ENCODE results near the gene AKAP13. TPM values are rescaled to one million over a fixed set of nuclear protein-coding genes. Genes with fewer than 3 reads are reported as not detected.
A peak's percentile ranks its signal among the peaks of the same experiment; 100 is the strongest.

Gene AKAP13
- total RNA-seq, 2 experiments from 2014 or later, result 79.4 to 83.2 TPM

GRCh38 chr15:85494048-85494777 is 113.8 kb downstream of the AKAP13 start:
- H3K4me3 Mint-ChIP-seq, result no peak overlapping the region
- no peak for DNase-seq
- CTCF ChIA-PET, result interaction anchor here (0.5 to 2.7 kb wide), 4 partner anchors 10 to 198 kb away, joined by 3 to 11 read pairs (median 4); no protein-coding TSS in a partner anchor
- H3K9me3 Mint-ChIP-seq, result no peaks in the 10 kb centered on the region
- H3K27ac Mint-ChIP-seq, result no peak overlapping the region
- intact Hi-C loops (cut with micrococcal nuclease), result no loop called here
- no peaks in the 10 kb centered on the region for H3K27me3 Mint-ChIP-seq (ENCODE audit: low read depth)
- H3K4me1 Mint-ChIP-seq (ENCODE audit: low read depth), result peaks cover 66% of the 10 kb centered on the region
- H3K36me3 Mint-ChIP-seq (ENCODE audit: low read depth), result no peaks in the 10 kb centered on the region

GRCh38 chr15:85495096-85495495 is 114.7 kb downstream of the AKAP13 start:
- CTCF ChIA-PET, result interaction anchor here (0.5 to 2.7 kb wide), 2 partner anchors 10 to 64 kb away, joined by 3 to 11 read pairs; no protein-coding TSS in a partner anchor

GRCh38 chr15:85495544-85495943 is 115.1 kb downstream of the AKAP13 start:
- intact Hi-C loops (cut with micrococcal nuclease), result no loop called here
- no peak for DNase-seq
- CTCF ChIA-PET, result interaction anchor here (2.7 kb wide), 1 partner anchor 9 kb away, joined by 11 read pairs; no protein-coding TSS in a partner anchor
- Mint-ChIP-seq H3K4me3 (no peak overlapping the region), H3K4me1 (ENCODE audit: low read depth) (peaks cover 67% of the 10 kb centered on the region), H3K27me3 (ENCODE audit: low read depth) (no peaks in the 10 kb centered on the region), H3K9me3 (no peaks in the 10 kb centered on the region), H3K36me3 (ENCODE audit: low read depth) (no peaks in the 10 kb centered on the region), H3K27ac (no peak overlapping the region)

More at GRCh38 chr15:85495096-85495495, 114.7 kb downstream of the AKAP13 start:
- no peak for DNase-seq
- Mint-ChIP-seq H3K27ac (no peak overlapping the region), H3K9me3 (no peaks in the 10 kb centered on the region), H3K27me3 (ENCODE audit: low read depth) (no peaks in the 10 kb centered on the region), H3K36me3 (ENCODE audit: low read depth) (no peaks in the 10 kb centered on the region), H3K4me3 (no peak overlapping the region), H3K4me1 (ENCODE audit: low read depth) (peaks cover 67% of the 10 kb centered on the region)
- intact Hi-C loops (cut with micrococcal nuclease), result no loop called here

DNA sequence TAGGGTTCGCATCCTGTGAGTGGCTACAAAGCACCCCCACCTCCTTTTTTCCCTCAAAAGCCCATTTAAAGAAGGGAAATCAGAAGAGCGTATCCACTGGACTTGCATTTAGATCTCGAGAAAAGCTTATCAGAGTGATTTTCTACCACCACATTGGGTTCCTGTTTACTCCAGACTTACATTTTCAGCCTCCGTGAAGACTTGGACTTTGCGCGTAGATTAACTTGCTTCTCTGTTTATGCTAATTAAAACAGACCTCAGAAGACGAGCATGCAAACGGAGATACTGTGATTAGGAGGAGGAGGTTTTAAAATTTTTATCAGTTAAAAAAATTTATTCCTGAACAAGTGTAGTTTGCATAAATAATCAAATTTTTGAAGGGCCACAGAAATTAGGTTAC is 115.7 kb downstream of the AKAP13 start:
- no peaks in the 10 kb centered on the region for H3K9me3 Mint-ChIP-seq
- intact Hi-C loops (cut with micrococcal nuclease), result no loop called here
- DNase-seq, result no peak
- H3K27me3 Mint-ChIP-seq (ENCODE audit: low read depth), result no peaks in the 10 kb centered on the region
- no peak overlapping the region for H3K4me3 Mint-ChIP-seq
- no peak overlapping the region for H3K27ac Mint-ChIP-seq
- no peaks in the 10 kb centered on the region for H3K36me3 Mint-ChIP-seq (ENCODE audit: low read depth)
- CTCF ChIA-PET, result no interaction called here
- peaks cover 70% of the 10 kb centered on the region for H3K4me1 Mint-ChIP-seq (ENCODE audit: low read depth)

- H3K36me3 Mint-ChIP-seq (ENCODE audit: low read depth), result no peaks in the 10 kb centered on the region
- no peak for DNase-seq
- peaks cover 74% of the 10 kb centered on the region for H3K4me1 Mint-ChIP-seq (ENCODE audit: low read depth)
- no peaks in the 10 kb centered on the region for H3K9me3 Mint-ChIP-seq
- intact Hi-C loops (cut with micrococcal nuclease), result no loop called here
- no peak overlapping the region for H3K27ac Mint-ChIP-seq
- no peaks in the 10 kb centered on the region for H3K27me3 Mint-ChIP-seq (ENCODE audit: low read depth)
- CTCF ChIA-PET, result interaction anchor here (1.6 kb wide), 1 partner anchor 116 kb away, joined by 3 read pairs; the partner anchor contains the start of gene AKAP13
- H3K4me3 Mint-ChIP-seq, result no peak overlapping the region
These were observed 116.3 kb downstream of the AKAP13 start for GRCh38 chr15:85496551-85497171.

- DNase-seq, result no peak
- CTCF ChIA-PET, result interaction anchor here (1.6 to 3.4 kb wide), 2 partner anchors 9 to 117 kb away, joined by 3 to 22 read pairs; partner anchors contain the start of gene AKAP13
- Mint-ChIP-seq H3K9me3 (no peaks in the 10 kb centered on the region), H3K4me3 (no peak overlapping the region), H3K27me3 (ENCODE audit: low read depth) (no peaks in the 10 kb centered on the region), H3K4me1 (ENCODE audit: low read depth) (peaks cover 77% of the 10 kb centered on the region), H3K27ac (no peak overlapping the region), H3K36me3 (ENCODE audit: low read depth) (no peaks in the 10 kb centered on the region)
- intact Hi-C loops (cut with micrococcal nuclease), result no loop called here
These were observed 116.8 kb downstream of the AKAP13 start for GRCh38 chr15:85497172-85497569.

DNA sequence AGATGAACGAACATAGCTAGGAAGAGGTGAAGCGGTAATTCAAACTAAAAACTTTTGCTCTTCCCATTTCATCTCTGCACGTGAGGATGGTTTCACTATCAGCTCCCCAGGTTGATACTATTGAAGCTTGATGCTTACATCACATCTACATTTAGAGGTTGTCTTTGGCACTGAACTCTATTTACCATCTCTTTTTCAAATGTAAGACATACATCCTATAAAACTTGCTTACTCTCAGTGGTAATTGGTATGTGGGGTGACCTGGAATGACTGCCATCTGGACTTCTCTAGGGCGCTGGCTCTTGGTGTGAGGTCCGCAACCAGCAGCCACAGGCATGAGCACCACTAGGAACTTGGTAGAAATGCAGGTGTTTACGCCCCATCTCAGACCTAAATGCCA is 118.1 kb downstream of the AKAP13 start:
- DNase-seq, result no peak
- H3K4me3 Mint-ChIP-seq, result no peak overlapping the region
- no peak overlapping the region for H3K27ac Mint-ChIP-seq
- peaks cover 79% of the 10 kb centered on the region for H3K4me1 Mint-ChIP-seq (ENCODE audit: low read depth)
- intact Hi-C loops (cut with micrococcal nuclease), result no loop called here
- H3K36me3 Mint-ChIP-seq (ENCODE audit: low read depth), result no peaks in the 10 kb centered on the region
- H3K27me3 Mint-ChIP-seq (ENCODE audit: low read depth), result no peaks in the 10 kb centered on the region
- H3K9me3 Mint-ChIP-seq, result no peaks in the 10 kb centered on the region
- CTCF ChIA-PET, result interaction anchor here (0.9 to 3.4 kb wide), 3 partner anchors 10 to 202 kb away, joined by 3 to 22 read pairs (median 5); no protein-coding TSS in a partner anchor

DNA sequence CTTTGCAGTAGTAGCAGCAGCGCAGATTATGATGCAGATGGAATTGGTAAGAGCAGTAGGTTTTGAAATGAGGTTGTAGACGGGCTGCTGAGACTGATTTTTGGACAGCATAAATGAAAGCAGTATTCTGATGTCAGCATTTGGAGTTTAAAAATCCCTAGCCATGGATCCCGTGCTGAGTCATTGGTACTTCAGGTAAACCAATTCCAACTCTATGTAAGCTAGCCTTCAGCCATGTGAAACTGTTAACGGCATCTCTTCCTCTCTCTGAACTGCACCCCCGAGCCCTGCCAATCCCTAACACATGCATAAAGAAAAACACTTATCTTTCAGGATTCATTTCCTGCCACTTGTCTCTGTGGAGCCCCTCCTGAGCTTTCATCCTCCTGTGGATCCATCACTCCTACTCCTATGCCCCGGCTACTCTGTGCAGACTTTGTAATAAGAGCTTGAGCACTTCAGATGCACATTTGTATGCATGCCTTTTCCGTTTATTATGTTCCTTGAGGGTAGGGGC is 119.0 kb downstream of the AKAP13 start:
- intact Hi-C loops (cut with micrococcal nuclease), result no loop called here
- Mint-ChIP-seq H3K9me3 (no peaks in the 10 kb centered on the region), H3K27ac (no peak overlapping the region), H3K4me3 (no peak overlapping the region), H3K36me3 (ENCODE audit: low read depth) (no peaks in the 10 kb centered on the region), H3K4me1 (ENCODE audit: low read depth) (peaks cover 79% of the 10 kb centered on the region), H3K27me3 (ENCODE audit: low read depth) (no peaks in the 10 kb centered on the region)
- no peak for DNase-seq
- CTCF ChIA-PET, result interaction anchor here (3.4 kb wide), 1 partner anchor 11 kb away, joined by 22 read pairs; no protein-coding TSS in a partner anchor

DNA sequence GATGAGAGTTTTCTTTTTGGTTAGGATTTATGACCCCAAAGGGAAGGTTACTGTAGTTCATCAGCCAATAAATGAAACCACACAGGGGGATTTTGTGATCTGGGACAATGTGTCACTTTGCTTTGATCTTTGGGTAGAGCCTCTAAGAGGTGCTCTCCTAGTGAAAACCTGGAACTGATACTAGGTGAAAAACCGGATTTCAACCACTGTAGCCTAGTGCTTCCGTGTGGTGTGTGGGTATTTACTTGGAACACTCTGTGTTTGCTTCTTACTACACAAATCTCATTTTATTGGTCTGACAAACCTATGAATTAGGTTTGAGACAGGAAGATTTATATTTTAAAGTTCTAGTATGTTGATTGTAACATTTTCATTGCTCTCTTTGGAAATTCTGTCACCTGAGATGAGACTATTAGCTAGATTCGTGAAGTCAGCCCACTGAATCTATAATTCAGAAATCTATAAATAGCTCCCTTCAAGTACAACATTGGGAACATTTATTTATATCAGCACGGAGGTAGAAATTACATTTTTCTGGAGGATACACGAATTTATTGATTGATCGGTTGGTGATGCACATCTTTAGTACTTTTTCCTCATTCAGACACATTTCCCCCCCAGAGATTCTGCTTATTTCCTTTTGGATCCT is 119.8 kb downstream of the AKAP13 start:
- no peaks in the 10 kb centered on the region for H3K36me3 Mint-ChIP-seq (ENCODE audit: low read depth)
- H3K4me3 Mint-ChIP-seq, result no peak overlapping the region
- DNase-seq, result peak; percentile 43
- CTCF ChIA-PET, result interaction anchor here (1.1 to 3.4 kb wide), 2 partner anchors 12 to 193 kb away, joined by 3 to 22 read pairs; no protein-coding TSS in a partner anchor
- no peaks in the 10 kb centered on the region for H3K9me3 Mint-ChIP-seq
- H3K27me3 Mint-ChIP-seq (ENCODE audit: low read depth), result no peaks in the 10 kb centered on the region
- H3K27ac Mint-ChIP-seq, result no peak overlapping the region
- intact Hi-C loops (cut with micrococcal nuclease), result loop anchor here (5.0 kb wide), 2 partner anchors 82 to 222 kb away; no protein-coding TSS in a partner anchor
- peaks cover 81% of the 10 kb centered on the region for H3K4me1 Mint-ChIP-seq (ENCODE audit: low read depth)

- no peaks in the 10 kb centered on the region for H3K36me3 Mint-ChIP-seq (ENCODE audit: low read depth)
- CTCF ChIA-PET, result interaction anchor here (1.1 to 3.4 kb wide), 2 partner anchors 12 to 194 kb away, joined by 3 to 22 read pairs; no protein-coding TSS in a partner anchor
- H3K4me3 Mint-ChIP-seq, result no peak overlapping the region
- no peaks in the 10 kb centered on the region for H3K27me3 Mint-ChIP-seq (ENCODE audit: low read depth)
- H3K9me3 Mint-ChIP-seq, result no peaks in the 10 kb centered on the region
- peaks cover 77% of the 10 kb centered on the region for H3K4me1 Mint-ChIP-seq (ENCODE audit: low read depth)
- DNase-seq, result no peak
- H3K27ac Mint-ChIP-seq, result no peak overlapping the region
- intact Hi-C loops (cut with micrococcal nuclease), result loop anchor here (5.0 kb wide), 2 partner anchors 82 to 222 kb away; no protein-coding TSS in a partner anchor
These were observed 120.3 kb downstream of the AKAP13 start for GRCh38 chr15:85500729-85501128.

GRCh38 chr15:85501574-85501973 is 121.2 kb downstream of the AKAP13 start:
- intact Hi-C loops (cut with micrococcal nuclease), result loop anchor here (5.0 kb wide), 2 partner anchors 81 to 221 kb away; no protein-coding TSS in a partner anchor
- no peaks in the 10 kb centered on the region for H3K27me3 Mint-ChIP-seq (ENCODE audit: low read depth)
- H3K4me1 Mint-ChIP-seq (ENCODE audit: low read depth), result peaks cover 80% of the 10 kb centered on the region
- H3K27ac Mint-ChIP-seq, result no peak overlapping the region
- H3K36me3 Mint-ChIP-seq (ENCODE audit: low read depth), result no peaks in the 10 kb centered on the region
- no peaks in the 10 kb centered on the region for H3K9me3 Mint-ChIP-seq
- CTCF ChIA-PET, result interaction anchor here (1.0 kb wide), 1 partner anchor 205 kb away, joined by 3 read pairs; no protein-coding TSS in a partner anchor
- no peak overlapping the region for H3K4me3 Mint-ChIP-seq
- DNase-seq, result no peak
